Right lobe of liver (tissue), 6 donors: ENCODE results near the gene TTLL4. TPM values are rescaled to one million over a fixed set of nuclear protein-coding genes. Genes with fewer than 3 reads are reported as not detected.

Experiments used
- ATAC-seq, 4 donors: fragments of 200-7000 bp; cut with Tn5 transposase; one replicate each; pipeline ENCODE4 v1.9.1; 2020; ENCODE audit warnings: mild to moderate bottlenecking in 4 of 4, moderate library complexity in 4 of 4
- DNase-seq, 3 donors: peaks; one replicate each; pipeline ENCODE4 v3.0.0-alpha.2; 2020
- H3K27ac ChIP-seq, 3 donors: fragments of 200-600 bp; one replicate each; pipeline ENCODE4 v1.8.0; 2022
- H3K27me3 ChIP-seq, 2 donors: fragments of 200-600 bp; one replicate each; pipeline ENCODE4 v1.8.0; 2022
- H3K36me3 ChIP-seq, 4 donors: fragments of 200-600 bp; sonication (generic) in 1 of 4; one replicate each; pipeline versions ENCODE4 v1.5.1 to v1.8.0; 2017 to 2022; ENCODE audit warnings: control low read depth in 1 of 4
- H3K4me1 ChIP-seq, 4 donors: fragments of 200-600 bp; sonication (generic) in 1 of 4; one replicate each; pipeline versions ENCODE4 v1.5.1 to v1.8.0; 2017 to 2022; ENCODE audit warnings: control low read depth in 1 of 4
- H3K4me3 ChIP-seq, 3 donors: fragments of 200-600 bp; one replicate each; pipeline ENCODE4 v1.8.0; 2022
- H3K9me3 ChIP-seq, 4 donors: fragments of 200-600 bp; sonication (generic) in 1 of 4; one replicate each; pipeline versions ENCODE4 v1.5.1 to v1.8.0; 2017 to 2022; ENCODE audit warnings: control low read depth in 1 of 4
- POLR2A ChIP-seq: fragments of 450-650 bp; IDR thresholded peaks from one replicate; pipeline ENCODE4 v1.6.1; 2017; ENCODE audit warnings: antibody characterized with exemption, mild to moderate bottlenecking
- WGBS: methylation state at CpG from one replicate; pipeline ENCODE4 v1.1.6; 2018; ENCODE audit warnings: low coverage, low lambda C conversion rate; ENCODE audit not compliant: insufficient coverage; ENCODE audit errors: missing lambda C conversion rate; 5-methylcytosine and 5-hydroxymethylcytosine counted together
- intact Hi-C, 2 donors: fragments of 100-400 bp; cut with DNase I; formaldehyde crosslinking; loops; one replicate each; pipeline versions ENCODE4 v1.11.2 to v1.14.1; 2022
- total RNA-seq, 6 experiments: library from RNA; depleted of rRNA in 2 of 6; stranded (reverse); fragments of >200 nt in 2 of 6; fragmentation: NEBNext Ultra II Directional in 3 of 6; extraction: Animal tissue kit (Norgen Biotek cat#: 25700) in 3 of 6; gene quantifications; one replicate each; pipeline versions ENCODE4 v1.1.0 to v1.2.4, GENCODE V29; 2016 to 2023
- TF ChIP-seq, protein P1 (sequence below), 4 donors: fragments of 200-600 bp in 3 of 4; fragments of 450-650 bp in 1 of 4; IDR thresholded peaks; one replicate each; pipeline versions ENCODE4 v1.5.1 to v1.8.0; 2016 to 2022; ENCODE audit warnings: antibody characterized with exemption in 4 of 4, mild to moderate bottlenecking in 2 of 4
- donor health status: DM: no; HTN: yes; CAD: no.
- donor health status: DM: no; HTN: no; CAD: no.
- donor health status: DM: no; HTN: no; CAD: no.
- donor health status: DM: no; HTN: yes; CAD: no.
- donor health status: DM: no; HTN: yes; CAD: no.

The TTLL4 gene
- total RNA-seq, 6 experiments from 2014 or later, result 8.2 to 14.8 (median 11.6) TPM

- 89% methylated on average over 4 of the region's 4 CpGs for WGBS
- ATAC-seq (no peak), DNase-seq (no peak)
- no peaks in the 10 kb centered on the region for H3K36me3 ChIP-seq
- peaks cover 0 to 8% (median 0%) of the 10 kb centered on the region in 4 donors for H3K4me1 ChIP-seq
- H3K27me3 ChIP-seq, result no peaks in the 10 kb centered on the region
- TF ChIP-seq, protein P1, sequence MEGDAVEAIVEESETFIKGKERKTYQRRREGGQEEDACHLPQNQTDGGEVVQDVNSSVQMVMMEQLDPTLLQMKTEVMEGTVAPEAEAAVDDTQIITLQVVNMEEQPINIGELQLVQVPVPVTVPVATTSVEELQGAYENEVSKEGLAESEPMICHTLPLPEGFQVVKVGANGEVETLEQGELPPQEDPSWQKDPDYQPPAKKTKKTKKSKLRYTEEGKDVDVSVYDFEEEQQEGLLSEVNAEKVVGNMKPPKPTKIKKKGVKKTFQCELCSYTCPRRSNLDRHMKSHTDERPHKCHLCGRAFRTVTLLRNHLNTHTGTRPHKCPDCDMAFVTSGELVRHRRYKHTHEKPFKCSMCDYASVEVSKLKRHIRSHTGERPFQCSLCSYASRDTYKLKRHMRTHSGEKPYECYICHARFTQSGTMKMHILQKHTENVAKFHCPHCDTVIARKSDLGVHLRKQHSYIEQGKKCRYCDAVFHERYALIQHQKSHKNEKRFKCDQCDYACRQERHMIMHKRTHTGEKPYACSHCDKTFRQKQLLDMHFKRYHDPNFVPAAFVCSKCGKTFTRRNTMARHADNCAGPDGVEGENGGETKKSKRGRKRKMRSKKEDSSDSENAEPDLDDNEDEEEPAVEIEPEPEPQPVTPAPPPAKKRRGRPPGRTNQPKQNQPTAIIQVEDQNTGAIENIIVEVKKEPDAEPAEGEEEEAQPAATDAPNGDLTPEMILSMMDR (IDR thresholded peaks at IDR 0.05), result no peak
- TF ChIP-seq POLR2A, result no peak
- intact Hi-C loops, result no loop called here
- H3K4me3 ChIP-seq, result no peak overlapping the region
- no peaks in the 10 kb centered on the region for H3K9me3 ChIP-seq
- H3K27ac ChIP-seq, result no peak overlapping the region
These were observed 2.5 kb upstream of the TTLL4 start for GRCh38 chr2:218708086-218708485.

GRCh38 chr2:218709908-218710307 lies 727 bp upstream of the TTLL4 start:
- no peaks in the 10 kb centered on the region for H3K9me3 ChIP-seq
- H3K36me3 ChIP-seq, result no peaks in the 10 kb centered on the region
- intact Hi-C loops, result loop anchor here in 1 of 2 donors (10.0 kb wide), 1 partner anchor 125 kb away; the partner anchor contains the start of gene PRKAG3
- TF ChIP-seq, protein P1 (IDR thresholded peaks at IDR 0.05), result no peak
- TF ChIP-seq POLR2A, result no peak
- no peak overlapping the region for H3K4me3 ChIP-seq
- H3K4me1 ChIP-seq, result peaks cover 0 to 8% (median 0%) of the 10 kb centered on the region in 4 donors
- H3K27ac ChIP-seq, result no peak overlapping the region
- no peak for DNase-seq
- H3K27me3 ChIP-seq, result no peaks in the 10 kb centered on the region
- WGBS, result 69% methylated on average over 8 of the region's 8 CpGs
- no peak for ATAC-seq

- Histone ChIP-seq H3K9me3 (no peaks in the 10 kb centered on the region), H3K27me3 (no peaks in the 10 kb centered on the region), H3K4me1 (peaks cover 0 to 8% (median 0%) of the 10 kb centered on the region in 4 donors), H3K27ac (no peak overlapping the region), H3K4me3 (peak overlapping the region; percentile 82 to 91 (median 89)), H3K36me3 (no peaks in the 10 kb centered on the region)
- intact Hi-C loops, result loop anchor here in 1 of 2 donors (10.0 kb wide), 1 partner anchor 124 kb away; the partner anchor contains the start of gene PRKAG3
- DNase-seq (no peak), ATAC-seq (no peak)
- 53% methylated on average over 14 of the region's 14 CpGs for WGBS
- no peak for TF ChIP-seq POLR2A
- TF ChIP-seq, protein P1 (IDR thresholded peaks at IDR 0.05), result no peak
These were observed 325 bp upstream of the TTLL4 start for GRCh38 chr2:218710334-218710686.

DNA sequence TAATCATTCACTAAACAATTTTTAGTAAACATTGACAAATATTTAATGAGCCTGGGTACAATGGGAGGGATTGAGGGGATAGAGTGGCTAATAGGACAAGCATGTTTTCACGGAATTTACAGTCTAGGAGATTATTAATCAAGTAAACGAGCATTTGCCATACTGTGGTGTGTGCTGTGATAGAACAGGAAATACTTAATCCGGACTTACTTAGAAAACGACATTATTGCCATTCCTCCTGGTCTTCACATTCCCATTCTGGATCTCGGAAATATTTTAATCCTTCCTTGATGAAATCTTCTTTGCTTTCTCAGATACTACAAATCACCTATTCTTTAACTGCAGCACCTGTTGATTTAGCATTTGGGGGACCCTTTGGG lies 905 bp downstream of the TTLL4 start:
- peak in 1 of 4 donors; percentile 45 for ATAC-seq
- DNase-seq, result no peak
- Histone ChIP-seq H3K4me1 (peaks cover 0 to 8% (median 0%) of the 10 kb centered on the region in 4 donors), H3K27ac (peak overlapping the region; percentile 73 to 92 (median 86)), H3K27me3 (no peaks in the 10 kb centered on the region), H3K4me3 (peak overlapping the region; percentile 82 to 91 (median 89)), H3K9me3 (no peaks in the 10 kb centered on the region), H3K36me3 (peaks cover 0 to 6% (median 0%) of the 10 kb centered on the region in 4 donors)
- TF ChIP-seq POLR2A, result no peak
- TF ChIP-seq, protein P1 (IDR thresholded peaks at IDR 0.05), result no peak
- WGBS, result 5% methylated on average over 5 of the region's 5 CpGs
- intact Hi-C loops, result loop anchor here in 1 of 2 donors (10.0 kb wide), 1 partner anchor 123 kb away; the partner anchor contains the start of gene PRKAG3
